Endothelial cell of umbilical vein (primary cell): Measurements from ENCODE around the gene HCK. TPM values are rescaled to one million over a fixed set of nuclear protein-coding genes. Genes with fewer than 3 reads are reported as not detected.

Source experiments
- BruUV-seq: library from RNA; stranded (reverse); fragments of 400-500 nt; replicated peaks from 2 replicates; lab custom pipeline; 2021; lab: Mats Ljungman, UMichigan
- CTCF ChIA-PET: fragments of 300-600, 350-600 bp; sonication (Branson Sonifier 250); formaldehyde crosslinking; loops from one replicate; lab custom pipeline; 2021; ENCODE audit warnings: antibody characterized with exemption, inconsistent platforms; lab: Charles Lee
- POLR2A ChIA-PET: fragments of 300-600, 350-600 bp; sonication (Branson Sonifier 250); formaldehyde crosslinking; loops from one replicate; lab custom pipeline; 2021; ENCODE audit warnings: antibody characterized with exemption, inconsistent platforms; lab: Charles Lee
- DNase-seq: peaks from one replicate; pipeline ENCODE4 v3.0.0-alpha.2; 2011; ENCODE audit warnings: low read depth, low spot score
- FAIRE-seq: peaks from 2 replicates; lab custom pipeline; 2011; peaks lifted over from hg19 to GRCh38; lab: Jason Lieb, UNC
- H2AFZ ChIP-seq: 2 replicates; pipeline ENCODE4 v1.6.0; 2012; ENCODE audit warnings: low read depth, low read length, control low read depth, inconsistent platforms
- H3K27ac ChIP-seq: 2 replicates; pipeline ENCODE4 v1.5.1; 2011; ENCODE audit warnings: low read depth, mild to moderate bottlenecking, control low read depth, low read length, moderate library complexity; ENCODE audit not compliant: insufficient read depth
- H3K27me3 ChIP-seq, 2 experiments: 2 replicates each; pipeline versions ENCODE4 v1.6.0 to v1.6.1; 2011; ENCODE audit warnings: low read length in 2 of 2, mixed read lengths in 1 of 2; ENCODE audit not compliant: control insufficient read depth in 2 of 2, insufficient read depth in 2 of 2
- H3K36me3 ChIP-seq, 2 experiments: 2 replicates in 1 of 2; 3 replicates in 1 of 2; pipeline ENCODE4 v1.5.1; 2011; ENCODE audit warnings: low read length in 2 of 2, mild to moderate bottlenecking in 1 of 2, moderate library complexity in 1 of 2; ENCODE audit not compliant: control insufficient read depth in 2 of 2, insufficient read depth in 2 of 2; ENCODE audit errors: extremely low read depth in 1 of 2
- H3K4me1 ChIP-seq: 3 replicates; pipeline ENCODE4 v1.5.1; 2011; ENCODE audit warnings: mild to moderate bottlenecking, low read length; ENCODE audit not compliant: control insufficient read depth, insufficient read depth; ENCODE audit errors: extremely low read depth
- H3K4me2 ChIP-seq: 2 replicates; pipeline ENCODE4 v1.6.1; 2011; ENCODE audit warnings: low read length, control low read depth, mixed read lengths; ENCODE audit not compliant: insufficient read depth
- H3K4me3 ChIP-seq, 3 experiments: fragments of 200-600 bp in 1 of 3; sonication (generic), shearing (Covaris generic) in 1 of 3; replicated peaks in 1 of 3; 2 replicates each; pipeline ENCODE4 v1.5.1; 2011 to 2016; ENCODE audit warnings: control low read depth in 3 of 3, low read length in 3 of 3, mild to moderate bottlenecking in 2 of 3, inconsistent platforms in 1 of 3, low read depth in 1 of 3, moderate library complexity in 1 of 3; ENCODE audit not compliant: insufficient read depth in 1 of 3
- H3K79me2 ChIP-seq: 2 replicates; pipeline ENCODE4 v1.6.0; 2012; ENCODE audit warnings: low read length, inconsistent platforms; ENCODE audit not compliant: control insufficient read depth, insufficient read depth
- H3K9ac ChIP-seq: replicated peaks from 2 replicates; pipeline ENCODE3; 2011; ENCODE audit warnings: low read length, control low read depth; ENCODE audit not compliant: insufficient read depth; ENCODE audit errors: extremely low read depth
- H3K9me1 ChIP-seq: replicated peaks from 3 replicates; pipeline ENCODE4 v1.6.0; 2011; ENCODE audit warnings: mild to moderate bottlenecking, low read length; ENCODE audit not compliant: control insufficient read depth, insufficient read depth; ENCODE audit errors: extremely low read depth
- H3K9me3 ChIP-seq: replicated peaks from 2 replicates; pipeline ENCODE4 v1.5.1; 2012; ENCODE audit warnings: low read length, inconsistent platforms; ENCODE audit not compliant: control insufficient read depth, insufficient read depth
- H4K20me1 ChIP-seq: replicated peaks from 2 replicates; pipeline ENCODE3; 2011; ENCODE audit warnings: mild to moderate bottlenecking, low read length; ENCODE audit not compliant: control insufficient read depth, insufficient read depth; ENCODE audit errors: extremely low read depth
- CTCF ChIP-seq, 2 donors: IDR thresholded peaks; 1 replicate in 1 of 2; 2 replicates in 1 of 2; pipeline ENCODE4 v1.5.1; 2011; ENCODE audit warnings: low read length in 2 of 2, mild to moderate bottlenecking in 2 of 2, moderate library complexity in 2 of 2, control low read depth in 1 of 2, inconsistent platforms in 1 of 2, low read depth in 1 of 2; ENCODE audit not compliant: insufficient read depth in 1 of 2; ENCODE audit errors: extremely low read depth in 1 of 2
- EZH2 ChIP-seq: IDR thresholded peaks from 2 replicates; pipeline ENCODE4 v1.6.1; 2012; ENCODE audit warnings: borderline replicate concordance, low read depth, mild to moderate bottlenecking, moderate library complexity, low read length, inconsistent platforms; ENCODE audit not compliant: severe bottlenecking
- FOS ChIP-seq: IDR thresholded peaks from 2 replicates; pipeline ENCODE4 v1.6.1; 2011; ENCODE audit warnings: mild to moderate bottlenecking, low read length, moderate library complexity, borderline replicate concordance; ENCODE audit not compliant: insufficient read depth
- GATA2 ChIP-seq: IDR thresholded peaks from 2 replicates; pipeline ENCODE4 v1.7.0; 2011; ENCODE audit warnings: low read depth, mild to moderate bottlenecking, moderate library complexity, mixed read lengths, low read length; ENCODE audit not compliant: insufficient read length, insufficient read depth
- JUN ChIP-seq: IDR thresholded peaks from 2 replicates; pipeline ENCODE4 v1.6.1; 2011; ENCODE audit warnings: borderline replicate concordance, low read depth; ENCODE audit not compliant: insufficient read length, insufficient read depth
- MAX ChIP-seq: IDR thresholded peaks from 2 replicates; pipeline ENCODE4 v1.6.1; 2011; ENCODE audit not compliant: insufficient read depth, insufficient read length
- MYC ChIP-seq: IDR thresholded peaks from one replicate; pipeline ENCODE4 v1.6.1; 2011; ENCODE audit warnings: mild to moderate bottlenecking, low read depth, low read length
- POLR2A ChIP-seq: IDR thresholded peaks from 2 replicates; pipeline ENCODE4 v1.6.1; 2012; ENCODE audit warnings: low read depth, mild to moderate bottlenecking, control low read depth, low read length
- POLR2AphosphoS5 ChIP-seq: IDR thresholded peaks from 2 replicates; pipeline ENCODE4 v1.6.1; 2012; ENCODE audit warnings: low read depth, mild to moderate bottlenecking, control low read depth, low read length, moderate library complexity; ENCODE audit not compliant: insufficient read depth
- dilution Hi-C: fragments of 300-500 bp; cut with MboI; formaldehyde crosslinking; loops from one replicate; pipeline ENCODE4 v1.15.0; 2019; ENCODE audit warnings: low sequenced_read_pairs; ENCODE audit not compliant: extremely low pct_ligation_motif_present
- intact Hi-C: fragments of 100-400 bp; cut with micrococcal nuclease; formaldehyde crosslinking; loops from one replicate; pipeline ENCODE4 v1.10.0; 2022
- polyA plus RNA-seq, 4 experiments: library from polyadenylated mRNA; depleted of rRNA in 3 of 4; stranded (reverse) in 3 of 4; unstranded in 1 of 4; fragments of >200 nt; gene quantifications; 2 replicates each; pipeline versions ENCODE4 v1.2.1 to v1.2.3, GENCODE V29; 2011 to 2012; ENCODE audit warnings: missing spikeins in 1 of 4
- total RNA-seq: library from RNA; stranded (reverse); gene quantifications from 2 replicates; pipeline ENCODE4 v1.2.3, GENCODE V29; 2021

HCK gene
- total and polyA plus RNA-seq, 2 donors (not counting 3 experiments of a cell fraction or from before 2014, with no cell fraction given), result not detected

GRCh38 chr20:32068174-32068573, 16.1 kb downstream of the HCK start:
- Histone ChIP-seq H3K9me3 (no peaks in the 10 kb centered on the region), H3K9ac (no peak overlapping the region), H3K4me3 (no peak overlapping the region), H3K27ac (no peak overlapping the region), H3K4me1 (no peaks in the 10 kb centered on the region), H3K4me2 (no peak overlapping the region), H3K9me1 (no peaks in the 10 kb centered on the region), H3K27me3 (peaks cover 3 to 7% of the 10 kb centered on the region in 2 experiments), H3K36me3 (no peaks in the 10 kb centered on the region), H2AFZ (no peak overlapping the region), H3K79me2 (no peaks in the 10 kb centered on the region), H4K20me1 (no peaks in the 10 kb centered on the region)
- TF ChIP-seq CTCF (IDR thresholded peaks at IDR 0.05; ENCODE audit: extremely low read depth in 1 of 2, insufficient read depth in 1 of 2, low read depth in 1 of 2, low read length in 2 of 2) (no peak), EZH2 (no peak), MAX (no peak), POLR2AphosphoS5 (no peak), GATA2 (no peak), JUN (no peak), POLR2A (no peak), MYC (no peak), FOS (no peak)
- dilution Hi-C loops, result no loop called here
- BruUV-seq, result no TSS peak
- intact Hi-C loops, result no loop called here
- FAIRE-seq (no peak), DNase-seq (no peak)
- ChIA-PET CTCF (no interaction called here), POLR2A (no interaction called here)
